BE2C (cell line): ENCODE measurements around the gene PINLYP.

Experiments used
- DNase-seq: peaks from one replicate; pipeline ENCODE4 v3.0.0-alpha.2; 2020
- H3K27me3 ChIP-seq: fragments of 250-450 bp; sonication (Bioruptor Pico); 2 replicates; pipeline ENCODE4 v1.5.1; 2020; ENCODE audit warnings: mild to moderate bottlenecking
- H3K36me3 ChIP-seq: fragments of 250-450 bp; sonication (Bioruptor Pico); 2 replicates; pipeline ENCODE4 v1.5.1; 2020; ENCODE audit warnings: mild to moderate bottlenecking
- H3K4me1 ChIP-seq: fragments of 250-450 bp; sonication (Bioruptor Pico); 2 replicates; pipeline ENCODE4 v1.5.1; 2020
- H3K4me3 ChIP-seq: 2 replicates; pipeline ENCODE4 v1.5.1; 2011; ENCODE audit warnings: low read depth, low read length
- H3K9me3 ChIP-seq: fragments of 250-450 bp; sonication (Bioruptor Pico); 2 replicates; pipeline ENCODE4 v1.5.1; 2020
- TF ChIP-seq, protein P1 (sequence below): IDR thresholded peaks from 2 replicates; pipeline ENCODE4 v1.5.1; 2012; ENCODE audit warnings: mild to moderate bottlenecking, low read depth, low read length

PINLYP gene

DNA sequence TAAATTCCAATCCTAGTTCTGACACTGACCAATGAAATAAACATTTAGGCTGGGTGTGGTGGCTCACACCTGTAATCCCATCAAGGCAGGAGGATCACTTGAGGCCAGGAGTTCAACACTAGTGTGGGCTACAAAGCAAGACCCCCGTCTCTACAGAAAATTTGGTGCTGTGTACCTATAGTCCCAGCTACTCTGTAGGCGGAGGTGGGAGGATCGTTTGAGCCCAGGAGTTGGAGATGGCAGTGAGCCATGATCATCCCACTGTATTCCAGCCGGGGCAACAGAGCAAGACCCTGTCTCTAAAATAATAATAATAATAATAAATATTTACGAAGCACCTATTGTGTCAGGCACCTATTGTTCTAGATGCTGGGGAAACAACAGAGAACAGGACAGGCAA, 13.7 kb downstream of the PINLYP start:
- DNase-seq, result no peak
- H3K27me3 ChIP-seq, result no peaks in the 10 kb centered on the region
- no peaks in the 10 kb centered on the region for H3K9me3 ChIP-seq
- TF ChIP-seq, protein P1, sequence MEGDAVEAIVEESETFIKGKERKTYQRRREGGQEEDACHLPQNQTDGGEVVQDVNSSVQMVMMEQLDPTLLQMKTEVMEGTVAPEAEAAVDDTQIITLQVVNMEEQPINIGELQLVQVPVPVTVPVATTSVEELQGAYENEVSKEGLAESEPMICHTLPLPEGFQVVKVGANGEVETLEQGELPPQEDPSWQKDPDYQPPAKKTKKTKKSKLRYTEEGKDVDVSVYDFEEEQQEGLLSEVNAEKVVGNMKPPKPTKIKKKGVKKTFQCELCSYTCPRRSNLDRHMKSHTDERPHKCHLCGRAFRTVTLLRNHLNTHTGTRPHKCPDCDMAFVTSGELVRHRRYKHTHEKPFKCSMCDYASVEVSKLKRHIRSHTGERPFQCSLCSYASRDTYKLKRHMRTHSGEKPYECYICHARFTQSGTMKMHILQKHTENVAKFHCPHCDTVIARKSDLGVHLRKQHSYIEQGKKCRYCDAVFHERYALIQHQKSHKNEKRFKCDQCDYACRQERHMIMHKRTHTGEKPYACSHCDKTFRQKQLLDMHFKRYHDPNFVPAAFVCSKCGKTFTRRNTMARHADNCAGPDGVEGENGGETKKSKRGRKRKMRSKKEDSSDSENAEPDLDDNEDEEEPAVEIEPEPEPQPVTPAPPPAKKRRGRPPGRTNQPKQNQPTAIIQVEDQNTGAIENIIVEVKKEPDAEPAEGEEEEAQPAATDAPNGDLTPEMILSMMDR, result no peak
- H3K4me1 ChIP-seq, result peaks cover 7% of the 10 kb centered on the region
- no peak overlapping the region for H3K4me3 ChIP-seq
- peaks cover 9% of the 10 kb centered on the region; the same call in 1 of the 2 replicates for H3K36me3 ChIP-seq

- no peak overlapping the region for H3K4me3 ChIP-seq
- H3K27me3 ChIP-seq, result no peaks in the 10 kb centered on the region
- no peak for DNase-seq
- H3K4me1 ChIP-seq, result peaks cover 7% of the 10 kb centered on the region
- H3K9me3 ChIP-seq, result no peaks in the 10 kb centered on the region
- peaks cover 9% of the 10 kb centered on the region; the same call in 1 of the 2 replicates for H3K36me3 ChIP-seq
- TF ChIP-seq, protein P1, result no peak
Observed at GRCh38 chr19:43589678-43590077, 14.1 kb downstream of the PINLYP start.

GRCh38 chr19:43591904-43592772, 16.5 kb downstream of the PINLYP start:
- Histone ChIP-seq H3K9me3 (no peaks in the 10 kb centered on the region), H3K27me3 (no peaks in the 10 kb centered on the region), H3K36me3 (peaks cover 9% of the 10 kb centered on the region; the same call in 1 of the 2 replicates), H3K4me1 (no peaks in the 10 kb centered on the region), H3K4me3 (no peak overlapping the region)
- TF ChIP-seq, protein P1, result no peak
- DNase-seq, result no peak

GRCh38 chr19:43592800-43593350, 17.3 kb downstream of the PINLYP start:
- TF ChIP-seq, protein P1, result no peak

GRCh38 chr19:43594081-43594697, 18.6 kb downstream of the PINLYP start:
- Histone ChIP-seq H3K4me1 (no peaks in the 10 kb centered on the region), H3K4me3 (no peak overlapping the region; the same call in 1 of the 2 replicates), H3K36me3 (peaks cover 9% of the 10 kb centered on the region; the same call in 1 of the 2 replicates), H3K9me3 (no peaks in the 10 kb centered on the region), H3K27me3 (no peaks in the 10 kb centered on the region)
- TF ChIP-seq, protein P1, result no peak
- no peak for DNase-seq

More at GRCh38 chr19:43592800-43593350, 17.3 kb downstream of the PINLYP start:
- no peaks in the 10 kb centered on the region for H3K27me3 ChIP-seq
- peaks cover 9% of the 10 kb centered on the region; the same call in 1 of the 2 replicates for H3K36me3 ChIP-seq
- DNase-seq, result no peak
- H3K4me1 ChIP-seq, result no peaks in the 10 kb centered on the region
- H3K4me3 ChIP-seq, result no peak overlapping the region
- no peaks in the 10 kb centered on the region for H3K9me3 ChIP-seq
